Glutamatergic neuron (in vitro differentiated cells): ENCODE measurements around the gene SGPP1. TPM values are rescaled to one million over a fixed set of nuclear protein-coding genes. Genes with fewer than 3 reads are reported as not detected.

Experiments used
- DNase-seq: peaks from one replicate; pipeline ENCODE4 v3.0.0; 2022
- H3K27ac Mint-ChIP-seq: one replicate; pipeline ENCODE4 v1.8.0; 2020; ENCODE audit warnings: mild to moderate bottlenecking, mixed read lengths, inconsistent platforms; ENCODE audit not compliant: unreplicated experiment
- H3K27me3 Mint-ChIP-seq: one replicate; pipeline ENCODE4 v1.8.0; 2020; ENCODE audit warnings: mild to moderate bottlenecking, moderate library complexity, mixed read lengths, inconsistent platforms; ENCODE audit not compliant: unreplicated experiment
- H3K36me3 Mint-ChIP-seq: one replicate; pipeline ENCODE4 v1.8.0; 2020; ENCODE audit warnings: mild to moderate bottlenecking, mixed read lengths, inconsistent platforms; ENCODE audit not compliant: unreplicated experiment
- H3K4me1 Mint-ChIP-seq: one replicate; pipeline ENCODE4 v1.8.0; 2020; ENCODE audit warnings: mild to moderate bottlenecking, low read depth, mixed read lengths, inconsistent platforms; ENCODE audit not compliant: unreplicated experiment
- H3K4me3 Mint-ChIP-seq: one replicate; pipeline ENCODE4 v1.8.0; 2020; ENCODE audit warnings: mild to moderate bottlenecking, mixed read lengths, inconsistent platforms; ENCODE audit not compliant: unreplicated experiment
- H3K9me3 Mint-ChIP-seq: one replicate; pipeline ENCODE4 v1.8.0; 2020; ENCODE audit warnings: mild to moderate bottlenecking, moderate library complexity, mixed read lengths, inconsistent platforms; ENCODE audit not compliant: unreplicated experiment
- total RNA-seq: library from RNA; stranded (reverse); fragmentation: NEBNext Ultra II Directional; extraction: Animal tissue kit (Norgen Biotek cat#: 25700); gene quantifications from one replicate; pipeline ENCODE4 v1.2.1, GENCODE V29; 2021; ENCODE audit not compliant: unreplicated experiment
- TF ChIP-seq, protein P1 (sequence below): fragments of 200-600 bp; sonication (generic); IDR thresholded peaks from one replicate; pipeline ENCODE4 v1.5.0; 2021; ENCODE audit not compliant: partially characterized antibody, unreplicated experiment

SGPP1 gene
- total RNA-seq, 1 donor from 2014 or later, result 4.3 TPM

DNA sequence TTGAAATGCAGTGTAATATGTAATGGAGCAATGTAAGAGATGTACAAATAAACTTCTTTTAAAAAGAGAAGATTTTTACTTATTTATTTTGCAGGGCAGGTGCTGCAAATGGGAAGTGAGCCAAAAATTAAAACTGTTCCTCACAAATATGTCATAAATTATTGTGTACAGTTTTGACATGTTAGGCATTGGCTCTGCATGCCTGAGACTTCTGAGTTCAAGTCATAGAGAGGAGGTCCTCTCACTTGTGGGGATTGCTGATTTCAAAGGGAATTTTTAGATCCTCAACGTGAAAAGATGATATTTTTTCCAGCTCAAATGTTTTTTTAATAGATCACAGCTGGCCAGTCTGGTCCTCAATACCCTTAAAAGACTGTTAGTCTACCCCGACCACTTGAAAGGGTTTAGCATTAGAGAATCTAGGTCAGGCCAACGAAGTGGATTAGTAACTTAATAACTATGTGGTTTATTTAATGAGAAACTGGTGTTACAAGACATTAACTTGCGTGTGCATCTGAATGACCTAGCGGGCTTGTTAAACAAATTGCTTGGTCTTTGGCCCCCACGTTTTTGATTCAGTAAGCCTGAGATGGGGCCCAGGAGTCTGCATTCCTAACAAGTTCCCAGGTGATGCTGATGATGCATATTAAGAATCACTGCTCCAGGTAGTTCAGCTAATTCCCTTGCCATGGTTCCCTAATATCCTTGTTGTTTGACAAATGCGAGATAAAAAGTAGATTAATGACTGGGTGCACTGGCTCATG is 55.3 kb downstream of the SGPP1 start:
- H3K9me3 Mint-ChIP-seq, result no peaks in the 10 kb centered on the region
- TF ChIP-seq, protein P1, sequence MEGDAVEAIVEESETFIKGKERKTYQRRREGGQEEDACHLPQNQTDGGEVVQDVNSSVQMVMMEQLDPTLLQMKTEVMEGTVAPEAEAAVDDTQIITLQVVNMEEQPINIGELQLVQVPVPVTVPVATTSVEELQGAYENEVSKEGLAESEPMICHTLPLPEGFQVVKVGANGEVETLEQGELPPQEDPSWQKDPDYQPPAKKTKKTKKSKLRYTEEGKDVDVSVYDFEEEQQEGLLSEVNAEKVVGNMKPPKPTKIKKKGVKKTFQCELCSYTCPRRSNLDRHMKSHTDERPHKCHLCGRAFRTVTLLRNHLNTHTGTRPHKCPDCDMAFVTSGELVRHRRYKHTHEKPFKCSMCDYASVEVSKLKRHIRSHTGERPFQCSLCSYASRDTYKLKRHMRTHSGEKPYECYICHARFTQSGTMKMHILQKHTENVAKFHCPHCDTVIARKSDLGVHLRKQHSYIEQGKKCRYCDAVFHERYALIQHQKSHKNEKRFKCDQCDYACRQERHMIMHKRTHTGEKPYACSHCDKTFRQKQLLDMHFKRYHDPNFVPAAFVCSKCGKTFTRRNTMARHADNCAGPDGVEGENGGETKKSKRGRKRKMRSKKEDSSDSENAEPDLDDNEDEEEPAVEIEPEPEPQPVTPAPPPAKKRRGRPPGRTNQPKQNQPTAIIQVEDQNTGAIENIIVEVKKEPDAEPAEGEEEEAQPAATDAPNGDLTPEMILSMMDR, result no peak
- H3K27ac Mint-ChIP-seq, result no peak overlapping the region
- H3K4me3 Mint-ChIP-seq, result no peak overlapping the region
- H3K4me1 Mint-ChIP-seq, result no peaks in the 10 kb centered on the region
- no peaks in the 10 kb centered on the region for H3K36me3 Mint-ChIP-seq
- H3K27me3 Mint-ChIP-seq, result no peaks in the 10 kb centered on the region
- no peak for DNase-seq

DNA sequence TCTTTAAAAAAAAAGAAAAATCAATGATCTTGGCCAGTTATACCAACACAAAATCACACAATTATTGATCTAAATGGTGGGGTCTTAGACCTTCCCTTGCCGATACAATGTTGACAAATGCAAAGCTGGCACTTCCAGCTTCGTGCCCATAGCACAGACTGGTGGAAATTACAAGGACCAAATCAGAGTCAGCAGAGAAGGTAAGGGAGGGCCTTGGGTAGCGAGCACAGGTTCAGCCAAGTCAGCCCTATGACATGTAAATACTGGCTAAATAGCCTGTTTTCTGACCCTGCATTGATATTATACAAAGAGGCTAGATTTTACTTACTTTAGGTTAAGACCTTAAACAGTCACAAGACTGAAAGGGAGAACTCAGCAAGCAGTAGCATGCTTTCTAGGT is 55.9 kb downstream of the SGPP1 start:
- Mint-ChIP-seq H3K36me3 (no peaks in the 10 kb centered on the region), H3K4me3 (no peak overlapping the region), H3K27me3 (no peaks in the 10 kb centered on the region), H3K9me3 (no peaks in the 10 kb centered on the region), H3K4me1 (no peaks in the 10 kb centered on the region), H3K27ac (no peak overlapping the region)
- no peak for DNase-seq
- TF ChIP-seq, protein P1, result no peak

DNA sequence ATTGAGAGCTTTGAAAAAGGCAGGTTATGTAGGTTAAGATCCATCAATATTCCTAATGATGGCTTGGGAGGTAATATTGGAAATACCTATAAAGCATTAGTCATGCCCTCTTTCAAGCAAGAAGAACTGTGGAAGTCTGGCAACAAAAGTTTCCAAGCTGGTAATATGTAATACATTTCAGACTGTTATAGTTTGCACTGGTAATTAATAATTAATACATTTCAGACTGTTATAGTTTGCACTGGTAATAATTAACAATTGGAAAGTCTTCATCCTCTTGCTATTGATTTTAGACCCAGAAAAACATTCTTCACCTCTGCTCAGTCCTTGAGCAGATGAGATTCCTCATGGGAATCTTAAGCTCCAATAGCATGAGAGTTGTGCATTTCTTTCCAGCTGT is 57.2 kb downstream of the SGPP1 start:
- Mint-ChIP-seq H3K4me3 (no peak overlapping the region), H3K27ac (no peak overlapping the region), H3K27me3 (no peaks in the 10 kb centered on the region), H3K9me3 (no peaks in the 10 kb centered on the region), H3K4me1 (no peaks in the 10 kb centered on the region), H3K36me3 (no peaks in the 10 kb centered on the region)
- no peak for DNase-seq
- TF ChIP-seq, protein P1, result no peak

DNA sequence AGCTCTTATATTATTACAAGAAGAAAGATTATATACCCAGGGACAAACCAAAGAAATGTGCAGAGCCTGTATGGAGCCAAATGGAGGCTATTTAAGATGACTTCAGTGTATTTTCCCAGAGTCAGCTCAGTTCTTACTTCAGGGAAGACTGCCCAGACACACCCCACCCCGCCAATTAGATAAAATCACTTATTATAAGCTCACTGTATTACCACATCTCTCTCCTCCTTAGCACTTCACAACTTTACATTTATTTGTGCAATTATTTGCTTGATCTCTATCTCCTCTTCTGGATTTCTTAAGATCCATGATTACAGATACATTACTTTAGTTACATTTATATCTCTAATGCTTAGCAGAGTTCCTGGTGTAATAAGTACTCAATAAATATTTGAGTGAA is 61.5 kb downstream of the SGPP1 start:
- Mint-ChIP-seq H3K27me3 (no peaks in the 10 kb centered on the region), H3K36me3 (no peaks in the 10 kb centered on the region), H3K9me3 (no peaks in the 10 kb centered on the region), H3K4me3 (no peak overlapping the region), H3K4me1 (no peaks in the 10 kb centered on the region), H3K27ac (no peak overlapping the region)
- TF ChIP-seq, protein P1, result no peak
- no peak for DNase-seq

DNA sequence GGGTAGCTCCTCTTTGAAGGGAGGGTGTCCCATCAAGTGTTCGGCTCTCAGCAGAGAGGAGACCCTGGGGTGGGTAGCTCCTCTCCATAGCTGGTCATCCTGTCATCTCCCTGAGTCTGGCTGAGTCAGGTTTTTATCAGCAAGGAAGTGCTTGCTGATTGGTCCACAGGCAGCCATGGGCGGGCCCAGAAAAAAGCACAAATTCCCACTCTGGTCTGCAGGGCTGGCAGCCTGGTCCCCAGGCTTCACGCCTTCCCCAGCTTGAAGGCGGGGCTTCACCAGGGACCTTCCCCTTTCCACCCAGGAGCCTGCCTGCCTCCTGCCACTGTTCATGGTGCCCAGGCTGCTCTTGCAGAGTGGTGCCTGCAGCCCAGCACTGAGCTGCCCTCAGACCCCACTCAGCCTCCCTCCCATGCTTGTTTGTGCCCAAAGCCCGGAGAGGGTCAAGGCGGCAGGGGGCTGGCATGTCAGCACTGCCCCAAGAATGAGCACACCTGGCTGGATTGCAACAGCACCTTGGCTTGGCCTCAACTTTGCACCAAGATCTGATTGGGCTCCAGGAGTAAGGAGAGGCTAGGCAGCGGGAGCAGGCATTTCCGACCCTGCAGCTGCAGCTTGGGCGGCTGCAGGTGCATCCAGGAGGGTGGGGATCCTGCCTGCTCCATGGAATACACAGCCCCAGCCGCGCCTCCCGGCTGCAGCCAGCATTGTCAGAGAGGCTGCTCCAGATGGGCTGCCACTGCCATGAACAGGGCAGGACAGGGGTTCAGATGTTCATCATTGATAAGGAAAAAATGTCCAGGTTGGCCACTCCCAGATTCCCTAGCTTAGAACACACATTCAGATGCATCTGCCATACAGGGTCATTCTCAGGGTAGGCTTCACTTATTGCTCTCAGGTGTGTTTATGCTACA is 64.2 kb downstream of the SGPP1 start:
- Mint-ChIP-seq H3K4me3 (no peak overlapping the region), H3K4me1 (no peaks in the 10 kb centered on the region), H3K27me3 (no peaks in the 10 kb centered on the region), H3K9me3 (no peaks in the 10 kb centered on the region), H3K27ac (no peak overlapping the region), H3K36me3 (no peaks in the 10 kb centered on the region)
- TF ChIP-seq, protein P1, result no peak
- no peak for DNase-seq
